NK-92 treated with Interleukin-12 subunit alpha and Interleukin-12 subunit beta, amount 100 ng/mL, for 24 hours (cell line): ENCODE data around the gene SMIM44.

Experiments used
- DNase-seq: peaks from one replicate; lab custom pipeline; 2025; lab: John Stamatoyannopoulos, UW

Gene SMIM44

GRCh38 chr19:3477506-3477905, 5.7 kb downstream of the SMIM44 start:
- DNase-seq: no peak

GRCh38 chr19:3476830-3477229, 6.4 kb downstream of the SMIM44 start:
- no peak for DNase-seq

GRCh38 chr19:3475449-3475848, 7.8 kb downstream of the SMIM44 start:
- DNase-seq: no peak

- DNase-seq: no peak
Observed at GRCh38 chr19:3474614-3475013, 8.6 kb downstream of the SMIM44 start.

GRCh38 chr19:3474010-3474409, 9.2 kb downstream of the SMIM44 start:
- DNase-seq: no peak

- DNase-seq: no peak
Observed at GRCh38 chr19:3471954-3472655, 11.1 kb downstream of the SMIM44 start.

GRCh38 chr19:3470500-3471128, 12.6 kb downstream of the SMIM44 start:
- no peak for DNase-seq

- no peak for DNase-seq
Observed at GRCh38 chr19:3469638-3470499, 13.4 kb downstream of the SMIM44 start.

GRCh38 chr19:3468211-3468610, 15.0 kb downstream of the SMIM44 start:
- DNase-seq: no peak

- no peak for DNase-seq
Observed at GRCh38 chr19:3467437-3468198, 15.6 kb downstream of the SMIM44 start.

GRCh38 chr19:3466635-3467034, 16.6 kb downstream of the SMIM44 start:
- no peak for DNase-seq

- no peak for DNase-seq
Observed at GRCh38 chr19:3465552-3465951, 17.7 kb downstream of the SMIM44 start.

GRCh38 chr19:3464587-3465235, 18.5 kb downstream of the SMIM44 start:
- DNase-seq: no peak

- DNase-seq: no peak
Observed at GRCh38 chr19:3463714-3464586, 19.3 kb downstream of the SMIM44 start.

- DNase-seq: no peak
Observed at GRCh38 chr19:3462991-3463713, 20.1 kb downstream of the SMIM44 start.

GRCh38 chr19:3459965-3460582, 23.2 kb downstream of the SMIM44 start:
- no peak for DNase-seq

- DNase-seq: no peak
Observed at GRCh38 chr19:3459089-3459881, 24.0 kb downstream of the SMIM44 start.

GRCh38 chr19:3458229-3459088, 24.8 kb downstream of the SMIM44 start:
- DNase-seq: no peak
